ENCODE results near the gene PRRX2.

GRCh38 chr9:129748249-129748648 is 82.8 kb downstream of the PRRX2 start:
- TF ChIP-seq JAZF1 (CRISPR knock-in tag; IDR thresholded peaks at IDR 0.05), result no peak
- TF ChIP-seq HMGXB4 (CRISPR knock-in tag; IDR thresholded peaks at IDR 0.05), result no peak
- TF ChIP-seq CTCF (IDR thresholded peaks at IDR 0.05), result no peak
- no peak for TF ChIP-seq IRF2 (CRISPR knock-in tag; IDR thresholded peaks at IDR 0.05; ENCODE audit: borderline replicate concordance, low read depth)
- no peak for TF ChIP-seq ATF2 (CRISPR knock-in tag; IDR thresholded peaks at IDR 0.05; ENCODE audit: borderline replicate concordance, low read depth)
- TF ChIP-seq AFF4 (CRISPR knock-in tag; IDR thresholded peaks at IDR 0.05; ENCODE audit: borderline replicate concordance), result no peak
- no peak for TF ChIP-seq ESRRA (CRISPR knock-in tag; IDR thresholded peaks at IDR 0.05; ENCODE audit: borderline replicate concordance)
- TF ChIP-seq ZMAT4 (CRISPR knock-in tag; IDR thresholded peaks at IDR 0.05), result no peak
- TF ChIP-seq, protein P1, sequence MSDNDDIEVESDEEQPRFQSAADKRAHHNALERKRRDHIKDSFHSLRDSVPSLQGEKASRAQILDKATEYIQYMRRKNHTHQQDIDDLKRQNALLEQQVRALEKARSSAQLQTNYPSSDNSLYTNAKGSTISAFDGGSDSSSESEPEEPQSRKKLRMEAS (CRISPR knock-in tag; IDR thresholded peaks at IDR 0.05), result no peak
- no peak for TF ChIP-seq ZNF232 (CRISPR knock-in tag; IDR thresholded peaks at IDR 0.05)
- TF ChIP-seq FOXP4 (CRISPR knock-in tag; IDR thresholded peaks at IDR 0.05), result no peak
- no peak for TF ChIP-seq GTF2I (CRISPR knock-in tag; conservative IDR thresholded peaks at IDR 0.05)
- TF ChIP-seq, protein P2, sequence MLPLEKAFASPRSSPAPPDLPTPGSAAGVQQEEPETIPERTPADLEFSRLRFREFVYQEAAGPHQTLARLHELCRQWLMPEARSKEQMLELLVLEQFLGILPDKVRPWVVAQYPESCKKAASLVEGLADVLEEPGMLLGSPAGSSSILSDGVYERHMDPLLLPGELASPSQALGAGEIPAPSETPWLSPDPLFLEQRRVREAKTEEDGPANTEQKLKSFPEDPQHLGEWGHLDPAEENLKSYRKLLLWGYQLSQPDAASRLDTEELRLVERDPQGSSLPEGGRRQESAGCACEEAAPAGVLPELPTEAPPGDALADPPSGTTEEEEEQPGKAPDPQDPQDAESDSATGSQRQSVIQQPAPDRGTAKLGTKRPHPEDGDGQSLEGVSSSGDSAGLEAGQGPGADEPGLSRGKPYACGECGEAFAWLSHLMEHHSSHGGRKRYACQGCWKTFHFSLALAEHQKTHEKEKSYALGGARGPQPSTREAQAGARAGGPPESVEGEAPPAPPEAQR (CRISPR knock-in tag; IDR thresholded peaks at IDR 0.05), result no peak

Data from WTC11 (cell line).